ENCODE results near the gene RAB29. TPM values are rescaled to one million over a fixed set of nuclear protein-coding genes. Genes with fewer than 3 reads are reported as not detected.

RAB29 gene
- total RNA-seq, 2 donors from 2014 or later = 22.3 to 39.0 TPM

GRCh38 chr1:205802060-205802459 lies 26.8 kb upstream of the RAB29 start:
- peaks cover under 1 to 2% of the 10 kb centered on the region in 2 donors for H3K36me3 Mint-ChIP-seq
- DNase-seq (ENCODE audit: low spot score in 2 of 2) (no peak), ATAC-seq (no peak)
- H3K27ac Mint-ChIP-seq = peak overlapping the region in 1 of 2 donors; percentile 11
- no peaks in the 10 kb centered on the region for H3K9me3 Mint-ChIP-seq

GRCh38 chr1:205800981-205801703 lies 25.9 kb upstream of the RAB29 start:
- DNase-seq (ENCODE audit: low spot score in 2 of 2) (no peak), ATAC-seq (no peak)
- Mint-ChIP-seq H3K27ac (peak overlapping the region; percentile 11 to 77), H3K36me3 (no peaks in the 10 kb centered on the region), H3K9me3 (no peaks in the 10 kb centered on the region)

- ATAC-seq (no peak), DNase-seq (ENCODE audit: low spot score in 2 of 2) (no peak)
- H3K9me3 Mint-ChIP-seq = no peaks in the 10 kb centered on the region
- no peaks in the 10 kb centered on the region for H3K36me3 Mint-ChIP-seq
- peak overlapping the region in 1 of 2 donors; percentile 29 for H3K27ac Mint-ChIP-seq
Observed at GRCh38 chr1:205800427-205800826, 25.1 kb upstream of the RAB29 start.

GRCh38 chr1:205798577-205798976 lies 23.3 kb upstream of the RAB29 start:
- ATAC-seq (no peak), DNase-seq (ENCODE audit: low spot score in 2 of 2) (no peak)
- Mint-ChIP-seq H3K36me3 (no peaks in the 10 kb centered on the region), H3K9me3 (no peaks in the 10 kb centered on the region), H3K27ac (peak overlapping the region in 1 of 2 donors; percentile 86)

- ATAC-seq (no peak), DNase-seq (ENCODE audit: low spot score in 2 of 2) (no peak)
- H3K36me3 Mint-ChIP-seq = no peaks in the 10 kb centered on the region
- H3K27ac Mint-ChIP-seq = no peak overlapping the region
- no peaks in the 10 kb centered on the region for H3K9me3 Mint-ChIP-seq
Observed at GRCh38 chr1:205797168-205797567, 21.9 kb upstream of the RAB29 start.

GRCh38 chr1:205794011-205794730 lies 18.9 kb upstream of the RAB29 start:
- Mint-ChIP-seq H3K9me3 (no peaks in the 10 kb centered on the region), H3K27ac (peak overlapping the region in 1 of 2 donors; percentile 51)

GRCh38 chr1:205792961-205793673 lies 17.8 kb upstream of the RAB29 start:
- no peaks in the 10 kb centered on the region for H3K9me3 Mint-ChIP-seq
- peaks cover 0 to 7% of the 10 kb centered on the region in 2 donors for H3K36me3 Mint-ChIP-seq
- no peak for ATAC-seq
- peak overlapping the region in 1 of 2 donors; percentile 11 for H3K27ac Mint-ChIP-seq
- DNase-seq (ENCODE audit: low spot score in 2 of 2) = no peak

More at GRCh38 chr1:205794011-205794730, 18.9 kb upstream of the RAB29 start:
- H3K36me3 Mint-ChIP-seq = peaks cover 0 to 7% of the 10 kb centered on the region in 2 donors
- ATAC-seq = no peak
- no peak for DNase-seq (ENCODE audit: low spot score in 2 of 2)

- Mint-ChIP-seq H3K36me3 (peaks cover 0 to 7% of the 10 kb centered on the region in 2 donors), H3K9me3 (no peaks in the 10 kb centered on the region), H3K27ac (no peak overlapping the region)
- DNase-seq (ENCODE audit: low spot score in 2 of 2) = no peak
- ATAC-seq = no peak
Observed at GRCh38 chr1:205792481-205792881, 17.2 kb upstream of the RAB29 start.

GRCh38 chr1:205791568-205792180 lies 16.4 kb upstream of the RAB29 start:
- Mint-ChIP-seq H3K36me3 (peaks cover 0 to 7% of the 10 kb centered on the region in 2 donors), H3K27ac (no peak overlapping the region), H3K9me3 (no peaks in the 10 kb centered on the region)
- DNase-seq (ENCODE audit: low spot score in 2 of 2) = peak in 1 of 2 donors; percentile 49
- ATAC-seq = peak; percentile 87 to 91

GRCh38 chr1:205787287-205787916 lies 12.1 kb upstream of the RAB29 start:
- DNase-seq (ENCODE audit: low spot score in 2 of 2) (no peak), ATAC-seq (no peak)
- Mint-ChIP-seq H3K36me3 (peaks cover 0 to 7% of the 10 kb centered on the region in 2 donors), H3K27ac (peak overlapping the region in 1 of 2 donors; percentile 5), H3K9me3 (no peaks in the 10 kb centered on the region)

- Mint-ChIP-seq H3K27ac (no peak overlapping the region), H3K36me3 (peaks cover 0 to 7% of the 10 kb centered on the region in 2 donors), H3K9me3 (no peaks in the 10 kb centered on the region)
- ATAC-seq (no peak), DNase-seq (ENCODE audit: low spot score in 2 of 2) (no peak)
Observed at GRCh38 chr1:205786601-205787000, 11.3 kb upstream of the RAB29 start.

GRCh38 chr1:205785446-205785845 lies 10.2 kb upstream of the RAB29 start:
- ATAC-seq (no peak), DNase-seq (ENCODE audit: low spot score in 2 of 2) (no peak)
- H3K36me3 Mint-ChIP-seq = peaks cover 0 to 2% of the 10 kb centered on the region in 2 donors
- H3K27ac Mint-ChIP-seq = no peak overlapping the region
- H3K9me3 Mint-ChIP-seq = no peaks in the 10 kb centered on the region

- no peak for DNase-seq (ENCODE audit: low spot score in 2 of 2)
- no peaks in the 10 kb centered on the region for H3K36me3 Mint-ChIP-seq
- ATAC-seq = no peak
- H3K9me3 Mint-ChIP-seq = no peaks in the 10 kb centered on the region
- no peak overlapping the region for H3K27ac Mint-ChIP-seq
Observed at GRCh38 chr1:205783904-205784303, 8.6 kb upstream of the RAB29 start.

- DNase-seq (ENCODE audit: low spot score in 2 of 2) (no peak), ATAC-seq (no peak)
- no peaks in the 10 kb centered on the region for H3K9me3 Mint-ChIP-seq
- H3K36me3 Mint-ChIP-seq = no peaks in the 10 kb centered on the region
- no peak overlapping the region for H3K27ac Mint-ChIP-seq
Observed at GRCh38 chr1:205783433-205783795, 8.1 kb upstream of the RAB29 start.

- no peaks in the 10 kb centered on the region for H3K36me3 Mint-ChIP-seq
- H3K9me3 Mint-ChIP-seq = no peaks in the 10 kb centered on the region
- no peak for DNase-seq (ENCODE audit: low spot score in 2 of 2)
- H3K27ac Mint-ChIP-seq = no peak overlapping the region
- no peak for ATAC-seq
Observed at GRCh38 chr1:205782627-205783432, 7.5 kb upstream of the RAB29 start.

- H3K27ac Mint-ChIP-seq = peak overlapping the region in 1 of 2 donors; percentile 74
- H3K36me3 Mint-ChIP-seq = peaks cover 0 to 3% of the 10 kb centered on the region in 2 donors
- DNase-seq (ENCODE audit: low spot score in 2 of 2) = no peak
- H3K9me3 Mint-ChIP-seq = no peaks in the 10 kb centered on the region
- ATAC-seq = no peak
Observed at GRCh38 chr1:205780335-205780734, 5.1 kb upstream of the RAB29 start.

All from activated naive CD4-positive, alpha-beta T cell treated with anti-CD3 and anti-CD28 coated beads, Interleukin-2, amount 50 U/mL, for 72 hours (primary cell).